Esophagus muscularis mucosa (tissue), 4 donors: ENCODE results near the gene TTC7B. TPM values are rescaled to one million over a fixed set of nuclear protein-coding genes. Genes with fewer than 3 reads are reported as not detected.
A peak's percentile ranks its signal among the peaks of the same experiment; 100 is the strongest.

Experiments
- DNase-seq: peaks from one replicate; pipeline ENCODE4 v3.0.0-alpha.2; 2017; ENCODE audit errors: extremely low spot score
- H3K27ac ChIP-seq, 4 donors: fragments of 200-600 bp; sonication (generic); replicated peaks in 1 of 4; 1 replicate in 3 of 4; 2 replicates in 1 of 4; pipeline ENCODE4 v1.5.1; 2016 to 2019; ENCODE audit warnings: mild to moderate bottlenecking in 1 of 4
- H3K27me3 ChIP-seq, 4 donors: fragments of 200-600 bp; sonication (generic); one replicate each; pipeline versions ENCODE4 v1.5.1 to v1.6.0; 2016 to 2019
- H3K36me3 ChIP-seq, 4 donors: fragments of 200-600 bp; sonication (generic); one replicate each; pipeline ENCODE4 v1.5.1; 2016 to 2019
- H3K4me1 ChIP-seq, 4 donors: fragments of 200-600 bp; sonication (generic); one replicate each; pipeline ENCODE4 v1.5.1; 2016 to 2019
- H3K4me3 ChIP-seq, 4 donors: fragments of 200-600 bp; sonication (generic); 1 replicate in 2 of 4; 2 replicates in 2 of 4; pipeline ENCODE4 v1.5.1; 2016 to 2019; ENCODE audit warnings: mild to moderate bottlenecking in 4 of 4, moderate library complexity in 1 of 4
- H3K9me3 ChIP-seq, 4 donors: fragments of 200-600 bp; sonication (generic); 1 replicate in 3 of 4; 2 replicates in 1 of 4; pipeline ENCODE4 v1.5.1; 2016 to 2019
- EP300 ChIP-seq: sonication (generic); formaldehyde crosslinking; IDR thresholded peaks from one replicate; pipeline ENCODE4 v1.6.1; 2017; ENCODE audit warnings: antibody characterized with exemption
- POLR2A ChIP-seq: fragments of 450-650 bp; IDR thresholded peaks from one replicate; pipeline ENCODE4 v1.6.1; 2017; ENCODE audit warnings: antibody characterized with exemption, moderate library complexity, mild to moderate bottlenecking, low read depth
- POLR2AphosphoS5 ChIP-seq, 2 donors: sonication (generic); formaldehyde crosslinking; IDR thresholded peaks; one replicate each; pipeline ENCODE4 v1.6.1; 2017; ENCODE audit warnings: antibody characterized with exemption in 2 of 2
- WGBS: methylation state at CpG from one replicate; pipeline ENCODE4 v1.1.5; 2018; 5-methylcytosine and 5-hydroxymethylcytosine counted together
- intact Hi-C: fragments of 100-400 bp; cut with DNase I; formaldehyde crosslinking; loops from one replicate; pipeline ENCODE4 v1.15.1; 2023
- total RNA-seq, 4 donors: library from RNA; depleted of rRNA; stranded (reverse); fragments of >200 nt; gene quantifications; one replicate each; pipeline versions ENCODE4 v1.1.0 to v1.2.1, GENCODE V29; 2016
- TF ChIP-seq, protein P1 (sequence below), 3 experiments: fragments of 200-600 bp in 2 of 3; fragments of 450-650 bp in 1 of 3; sonication (generic) in 2 of 3; IDR thresholded peaks; one replicate each; pipeline ENCODE4 v1.5.1; 2017 to 2019; ENCODE audit warnings: antibody characterized with exemption in 3 of 3, mild to moderate bottlenecking in 2 of 3, moderate library complexity in 1 of 3

TTC7B gene
- total RNA-seq, 4 donors from 2014 or later: 54.4 to 148 (median 113) TPM

DNA sequence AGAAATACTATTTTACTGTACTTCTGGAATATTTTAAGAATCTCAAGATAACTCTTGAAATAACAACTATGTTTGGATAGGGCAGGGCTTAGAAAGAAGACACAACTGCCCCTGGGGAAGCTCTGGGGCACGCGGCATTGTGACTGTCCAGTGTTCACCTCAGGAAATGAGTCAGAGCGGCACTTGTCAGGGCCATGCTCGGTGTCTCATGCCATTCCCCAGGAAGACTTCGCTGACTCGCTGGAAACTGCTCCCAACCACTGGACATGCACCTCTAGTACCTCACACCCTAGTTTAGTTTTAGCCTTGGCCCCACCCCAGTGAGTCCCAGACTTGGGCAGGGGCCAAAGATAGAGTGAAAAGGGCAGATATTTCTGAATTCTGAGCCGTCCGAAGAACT lies 192.0 kb downstream of the TTC7B start:
- Histone ChIP-seq H3K27me3 (no peaks in the 10 kb centered on the region), H3K9me3 (no peaks in the 10 kb centered on the region), H3K36me3 (peaks cover 0 to 9% (median 3%) of the 10 kb centered on the region in 4 donors), H3K4me3 (no peak overlapping the region), H3K4me1 (peaks cover 39 to 56% (median 53%) of the 10 kb centered on the region in 4 donors), H3K27ac (peak overlapping the region; percentile 68 to 84 (median 80))
- peak in 1 of 2 donors; percentile 17 for TF ChIP-seq POLR2AphosphoS5 (IDR thresholded peaks at IDR 0.05)
- TF ChIP-seq, protein P1, sequence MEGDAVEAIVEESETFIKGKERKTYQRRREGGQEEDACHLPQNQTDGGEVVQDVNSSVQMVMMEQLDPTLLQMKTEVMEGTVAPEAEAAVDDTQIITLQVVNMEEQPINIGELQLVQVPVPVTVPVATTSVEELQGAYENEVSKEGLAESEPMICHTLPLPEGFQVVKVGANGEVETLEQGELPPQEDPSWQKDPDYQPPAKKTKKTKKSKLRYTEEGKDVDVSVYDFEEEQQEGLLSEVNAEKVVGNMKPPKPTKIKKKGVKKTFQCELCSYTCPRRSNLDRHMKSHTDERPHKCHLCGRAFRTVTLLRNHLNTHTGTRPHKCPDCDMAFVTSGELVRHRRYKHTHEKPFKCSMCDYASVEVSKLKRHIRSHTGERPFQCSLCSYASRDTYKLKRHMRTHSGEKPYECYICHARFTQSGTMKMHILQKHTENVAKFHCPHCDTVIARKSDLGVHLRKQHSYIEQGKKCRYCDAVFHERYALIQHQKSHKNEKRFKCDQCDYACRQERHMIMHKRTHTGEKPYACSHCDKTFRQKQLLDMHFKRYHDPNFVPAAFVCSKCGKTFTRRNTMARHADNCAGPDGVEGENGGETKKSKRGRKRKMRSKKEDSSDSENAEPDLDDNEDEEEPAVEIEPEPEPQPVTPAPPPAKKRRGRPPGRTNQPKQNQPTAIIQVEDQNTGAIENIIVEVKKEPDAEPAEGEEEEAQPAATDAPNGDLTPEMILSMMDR (IDR thresholded peaks at IDR 0.05): no peak
- no peak for TF ChIP-seq EP300
- no peak for DNase-seq
- WGBS: 38% methylated on average over 5 of the region's 8 CpGs
- intact Hi-C loops: no loop called here

DNA sequence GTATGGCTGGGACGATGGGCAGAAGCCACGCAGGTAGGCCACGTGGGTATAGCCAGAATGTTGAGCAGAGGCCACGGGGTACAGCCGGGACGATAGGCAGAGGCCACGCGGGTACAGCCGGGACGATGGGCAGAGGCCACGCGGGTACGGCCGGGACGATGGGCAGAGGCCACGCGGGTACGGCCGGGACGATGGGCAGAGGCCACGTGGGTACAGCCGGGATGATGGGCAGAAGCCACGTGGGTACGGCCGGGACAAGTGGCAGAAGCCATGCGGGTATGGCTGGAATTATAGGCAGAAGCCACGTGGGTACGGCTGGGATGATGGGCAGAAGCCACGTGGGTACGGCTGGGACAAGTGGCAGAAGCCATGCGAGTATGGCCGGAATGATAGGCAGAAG lies 195.0 kb downstream of the TTC7B start:
- H3K36me3 ChIP-seq: peaks cover 4 to 19% (median 10%) of the 10 kb centered on the region in 4 donors
- DNase-seq: no peak
- H3K4me3 ChIP-seq: no peak overlapping the region
- 90% methylated on average over 32 of the region's 32 CpGs for WGBS
- no peaks in the 10 kb centered on the region for H3K9me3 ChIP-seq
- peaks cover 21 to 28% (median 23%) of the 10 kb centered on the region in 4 donors for H3K4me1 ChIP-seq
- no peaks in the 10 kb centered on the region for H3K27me3 ChIP-seq
- TF ChIP-seq, protein P1 (IDR thresholded peaks at IDR 0.05): no peak
- TF ChIP-seq EP300 (no peak), POLR2A (no peak), POLR2AphosphoS5 (IDR thresholded peaks at IDR 0.05) (no peak)
- H3K27ac ChIP-seq: no peak overlapping the region
- intact Hi-C loops: no loop called here

DNA sequence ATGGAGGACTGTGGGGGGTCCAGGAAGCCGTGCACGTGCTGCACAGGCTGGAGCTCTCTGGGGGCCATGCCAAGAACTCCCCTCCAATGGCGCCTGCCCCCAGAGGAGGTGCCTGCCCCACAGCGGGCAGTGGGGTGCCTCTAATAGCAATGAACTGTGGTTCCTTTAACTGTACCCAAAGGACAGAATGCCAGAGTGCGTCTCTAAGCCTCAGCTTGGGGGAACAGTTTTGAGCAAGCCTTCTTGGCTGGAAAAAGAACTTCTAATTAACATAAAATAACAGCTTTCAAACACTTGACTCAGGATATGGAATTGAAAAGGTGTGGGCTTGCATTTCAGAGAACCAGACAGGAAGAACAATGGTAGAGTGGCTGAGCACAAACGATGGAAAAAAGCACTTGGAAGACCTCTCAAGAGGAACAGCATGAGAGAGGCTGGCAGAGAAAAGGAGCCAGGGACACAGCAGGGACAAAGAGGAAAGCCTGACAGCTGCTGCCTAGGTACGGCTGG lies 195.6 kb downstream of the TTC7B start:
- no peak for DNase-seq
- TF ChIP-seq POLR2A (no peak), POLR2AphosphoS5 (IDR thresholded peaks at IDR 0.05) (no peak), EP300 (no peak)
- TF ChIP-seq, protein P1 (IDR thresholded peaks at IDR 0.05): no peak
- Histone ChIP-seq H3K27me3 (no peaks in the 10 kb centered on the region), H3K27ac (no peak overlapping the region), H3K4me1 (peaks cover 18 to 28% (median 24%) of the 10 kb centered on the region in 4 donors), H3K9me3 (no peaks in the 10 kb centered on the region), H3K36me3 (peaks cover 4 to 19% (median 10%) of the 10 kb centered on the region in 4 donors), H3K4me3 (no peak overlapping the region)
- intact Hi-C loops: no loop called here
- WGBS: 76% methylated on average over 7 of the region's 7 CpGs

DNA sequence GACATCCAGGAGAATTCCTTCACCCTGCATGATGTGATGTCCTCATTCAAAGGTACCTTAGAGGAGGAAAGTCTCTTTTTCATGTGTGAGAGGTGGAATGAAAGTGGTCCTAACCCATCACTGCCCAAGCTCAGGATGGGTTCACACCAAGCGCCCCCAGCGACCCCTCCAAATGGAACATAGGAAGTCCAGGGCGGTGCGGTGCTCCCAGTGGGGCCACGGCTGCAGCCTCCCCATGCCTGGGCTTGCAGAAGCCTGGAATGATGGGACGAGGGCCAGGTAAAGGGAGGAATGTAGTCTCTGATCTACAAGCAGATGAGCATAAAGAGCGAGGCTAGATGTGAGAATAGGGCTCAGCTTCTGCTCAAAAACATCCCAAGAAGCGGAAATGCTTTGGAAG lies 196.3 kb downstream of the TTC7B start:
- no peak overlapping the region for H3K27ac ChIP-seq
- WGBS: 98% methylated on average over 8 of the region's 8 CpGs

More for the DNA sequence above, 196.3 kb downstream of the TTC7B start:
- DNase-seq: no peak
- Histone ChIP-seq H3K4me3 (no peak overlapping the region), H3K4me1 (peaks cover 11 to 28% (median 21%) of the 10 kb centered on the region in 4 donors), H3K27me3 (no peaks in the 10 kb centered on the region), H3K36me3 (peaks cover 4 to 19% (median 10%) of the 10 kb centered on the region in 4 donors), H3K9me3 (no peaks in the 10 kb centered on the region)
- intact Hi-C loops: no loop called here
- TF ChIP-seq POLR2A (no peak), POLR2AphosphoS5 (IDR thresholded peaks at IDR 0.05) (no peak), EP300 (no peak)
- TF ChIP-seq, protein P1 (IDR thresholded peaks at IDR 0.05): no peak
